ENCODE measurements around the gene CFAP54.

The CFAP54 gene

GRCh38 chr12:96803969-96804368 lies 314.6 kb downstream of the CFAP54 start:
- DNase-seq (ENCODE audit: low read depth, low spot score), result no peak
- H3K4me3 ChIP-seq (ENCODE audit: low read length), result no peak overlapping the region

GRCh38 chr12:96806272-96806671 lies 316.9 kb downstream of the CFAP54 start:
- DNase-seq (ENCODE audit: low read depth, low spot score), result no peak
- H3K4me3 ChIP-seq (ENCODE audit: low read length), result no peak overlapping the region

DNA sequence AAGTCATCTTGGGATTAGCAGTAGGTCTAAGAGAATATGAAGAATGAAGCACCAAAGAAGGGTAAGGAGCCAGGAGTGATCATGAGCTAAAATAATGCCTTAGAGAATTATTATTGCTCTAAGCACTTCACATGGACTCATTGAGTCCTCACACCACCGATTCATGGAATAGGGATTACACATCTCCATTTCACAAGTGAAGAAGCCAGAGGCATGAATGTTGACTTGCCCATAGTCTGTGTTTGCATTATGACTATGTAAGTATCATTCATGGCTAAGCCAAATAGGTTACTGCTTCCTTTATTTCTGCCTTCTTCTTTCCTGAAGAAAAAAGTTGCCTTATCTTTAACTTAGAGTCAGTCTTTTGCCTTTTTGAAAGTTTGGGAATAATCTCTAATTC lies 318.4 kb downstream of the CFAP54 start:
- DNase-seq (ENCODE audit: low read depth, low spot score), result no peak
- H3K4me3 ChIP-seq (ENCODE audit: low read length), result no peak overlapping the region

DNA sequence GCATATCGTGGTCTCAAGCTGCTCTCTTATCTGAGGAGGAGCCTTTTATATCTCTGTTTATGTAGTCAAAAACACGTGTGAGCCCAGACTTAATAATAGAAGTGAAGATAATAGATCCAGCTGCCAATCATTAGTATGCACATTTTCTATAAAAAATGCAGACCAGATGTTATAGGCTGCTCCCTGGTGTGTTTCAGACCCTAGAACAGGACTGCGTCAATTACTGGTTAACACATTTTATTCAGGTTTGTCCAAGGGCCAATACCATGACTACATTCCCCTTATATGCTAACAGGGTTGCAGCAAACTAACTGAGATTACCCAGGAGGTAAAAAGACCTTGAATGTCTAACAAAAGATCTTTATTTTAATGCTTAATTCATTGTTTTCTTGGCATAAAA lies 319.2 kb downstream of the CFAP54 start:
- DNase-seq (ENCODE audit: low read depth, low spot score), result no peak
- no peak overlapping the region for H3K4me3 ChIP-seq (ENCODE audit: low read length)

DNA sequence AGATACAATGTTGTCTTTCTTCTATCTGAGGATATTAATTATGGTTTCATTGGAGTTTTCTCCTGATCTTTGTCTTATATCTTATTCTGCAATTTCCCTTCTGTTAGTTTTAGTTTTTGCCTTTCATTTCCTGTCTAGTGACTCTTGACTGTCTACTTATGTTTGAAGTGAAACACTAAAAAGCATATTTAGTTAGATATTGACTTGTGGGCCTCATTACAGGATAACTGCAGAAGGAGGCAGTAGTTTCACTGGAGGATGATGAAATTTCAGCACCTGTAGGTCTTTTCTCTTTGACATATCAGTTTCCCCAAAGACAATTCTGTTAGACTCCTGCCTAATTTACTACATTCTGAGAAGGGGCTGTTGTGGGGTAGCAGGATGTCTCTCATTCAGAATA lies 320.1 kb downstream of the CFAP54 start:
- H3K4me3 ChIP-seq (ENCODE audit: low read length), result no peak overlapping the region
- DNase-seq (ENCODE audit: low read depth, low spot score), result peak; percentile 15

GRCh38 chr12:96810057-96810456 lies 320.7 kb downstream of the CFAP54 start:
- H3K4me3 ChIP-seq (ENCODE audit: low read length), result no peak overlapping the region
- no peak for DNase-seq (ENCODE audit: low read depth, low spot score)

- H3K4me3 ChIP-seq (ENCODE audit: low read length), result no peak overlapping the region
- DNase-seq (ENCODE audit: low read depth, low spot score), result no peak
Measured at GRCh38 chr12:96810477-96810876, 321.1 kb downstream of the CFAP54 start.

- DNase-seq (ENCODE audit: low read depth, low spot score), result no peak
Measured at GRCh38 chr12:96811083-96811482, 321.7 kb downstream of the CFAP54 start.

GRCh38 chr12:96812153-96812552 lies 322.8 kb downstream of the CFAP54 start:
- DNase-seq (ENCODE audit: low read depth, low spot score), result no peak

More at GRCh38 chr12:96811083-96811482, 321.7 kb downstream of the CFAP54 start:
- no peak overlapping the region for H3K4me3 ChIP-seq (ENCODE audit: low read length)

DNA sequence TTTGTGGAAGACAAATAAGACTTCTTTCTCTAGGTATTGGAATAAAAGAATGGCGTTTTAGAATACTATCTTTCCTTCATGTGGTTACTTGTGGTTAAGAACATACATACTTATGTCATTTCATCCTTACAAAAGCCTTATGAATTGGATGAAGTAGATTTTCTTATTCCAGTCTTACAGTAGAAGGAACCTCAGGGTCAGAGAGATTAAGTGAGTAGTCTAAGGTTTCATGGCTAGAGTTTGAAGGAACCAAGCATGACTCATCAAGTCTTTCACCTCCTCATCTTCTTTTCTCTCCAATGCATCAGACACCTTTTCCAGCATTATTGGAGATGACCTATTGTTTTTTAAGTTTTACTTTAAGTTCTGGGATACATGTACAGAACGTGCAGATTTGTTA lies 324.8 kb downstream of the CFAP54 start:
- DNase-seq (ENCODE audit: low read depth, low spot score), result no peak
- H3K4me3 ChIP-seq (ENCODE audit: low read length), result no peak overlapping the region

More at GRCh38 chr12:96812153-96812552, 322.8 kb downstream of the CFAP54 start:
- no peak overlapping the region for H3K4me3 ChIP-seq (ENCODE audit: low read length)

DNA sequence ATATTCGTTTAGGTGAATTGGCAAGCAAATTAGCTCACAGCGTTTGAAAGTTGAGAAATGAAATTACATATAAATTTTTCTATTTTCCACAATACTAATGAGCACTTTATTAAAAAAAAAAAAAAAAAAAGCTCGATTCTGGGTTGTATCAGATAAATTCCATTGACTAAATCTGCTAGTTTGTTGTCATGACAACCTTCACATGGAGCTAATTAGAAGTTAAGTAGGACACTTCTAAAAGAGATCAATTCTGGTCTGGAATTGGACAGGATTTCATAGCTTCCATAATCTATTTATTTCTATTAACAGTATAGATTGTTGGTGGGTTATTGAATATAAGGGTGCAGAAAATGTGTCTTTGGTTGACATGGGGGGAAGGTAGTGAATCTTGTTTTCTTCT lies 332.2 kb downstream of the CFAP54 start:
- no peak for DNase-seq (ENCODE audit: low read depth, low spot score)
- H3K4me3 ChIP-seq (ENCODE audit: low read length), result no peak overlapping the region

- DNase-seq (ENCODE audit: low read depth, low spot score), result no peak
- no peak overlapping the region for H3K4me3 ChIP-seq (ENCODE audit: low read length)
Measured at GRCh38 chr12:96822641-96823040, 333.3 kb downstream of the CFAP54 start.

- peak; percentile 81 for DNase-seq (ENCODE audit: low read depth, low spot score)
- H3K4me3 ChIP-seq (ENCODE audit: low read length), result no peak overlapping the region
Measured at GRCh38 chr12:96824074-96824837, 334.9 kb downstream of the CFAP54 start.

DNA sequence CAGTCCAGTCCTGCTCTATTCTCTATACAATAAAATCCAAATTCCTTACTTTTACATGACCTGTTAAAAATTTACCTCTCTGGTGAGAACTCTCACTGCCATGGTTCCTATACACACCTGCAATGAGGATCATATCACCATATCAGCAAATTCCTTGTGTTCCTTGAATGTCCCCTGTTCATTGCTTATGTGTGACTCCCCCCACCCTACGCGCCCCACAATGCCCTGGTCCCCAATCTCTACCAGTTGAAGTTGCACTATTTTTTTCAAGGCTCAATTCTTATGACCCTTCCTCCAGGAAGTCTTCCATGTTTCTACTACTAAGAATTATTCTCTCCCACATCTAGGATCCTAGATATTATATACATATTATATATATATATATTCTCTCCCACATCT lies 335.5 kb downstream of the CFAP54 start:
- DNase-seq (ENCODE audit: low read depth, low spot score), result no peak
- H3K4me3 ChIP-seq (ENCODE audit: low read length), result no peak overlapping the region

DNA sequence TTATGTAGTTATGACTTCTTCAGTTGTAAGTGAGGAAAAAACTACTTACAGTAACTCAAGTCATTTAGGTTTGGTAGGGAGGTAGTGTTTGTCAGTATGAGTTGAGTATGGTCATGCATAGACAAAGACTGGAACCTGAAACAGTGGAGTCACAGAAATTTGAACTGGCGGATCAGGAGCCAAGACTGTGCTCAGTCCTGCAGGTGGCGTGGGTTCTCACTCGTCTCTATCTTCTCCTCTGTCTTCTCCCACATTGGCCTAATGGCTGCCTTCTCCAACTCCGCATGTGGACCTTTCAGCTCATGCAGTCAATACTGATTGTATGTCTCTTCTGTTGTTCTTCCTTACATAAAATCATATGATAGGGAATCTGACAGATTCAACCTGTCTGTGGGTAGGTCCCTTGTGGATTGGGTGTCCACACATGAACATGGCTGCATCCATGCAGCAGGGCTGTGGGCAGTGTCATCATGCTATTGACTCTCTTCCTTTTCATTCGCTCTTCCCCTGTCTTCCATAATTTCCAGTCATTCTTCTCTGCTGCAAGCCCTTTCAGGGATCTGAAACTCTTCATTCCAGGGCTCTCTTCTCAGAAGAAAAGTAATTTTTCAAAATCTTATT lies 338.9 kb downstream of the CFAP54 start:
- no peak overlapping the region for H3K4me3 ChIP-seq (ENCODE audit: low read length)
- DNase-seq (ENCODE audit: low read depth, low spot score), result peak; percentile 21

DNA sequence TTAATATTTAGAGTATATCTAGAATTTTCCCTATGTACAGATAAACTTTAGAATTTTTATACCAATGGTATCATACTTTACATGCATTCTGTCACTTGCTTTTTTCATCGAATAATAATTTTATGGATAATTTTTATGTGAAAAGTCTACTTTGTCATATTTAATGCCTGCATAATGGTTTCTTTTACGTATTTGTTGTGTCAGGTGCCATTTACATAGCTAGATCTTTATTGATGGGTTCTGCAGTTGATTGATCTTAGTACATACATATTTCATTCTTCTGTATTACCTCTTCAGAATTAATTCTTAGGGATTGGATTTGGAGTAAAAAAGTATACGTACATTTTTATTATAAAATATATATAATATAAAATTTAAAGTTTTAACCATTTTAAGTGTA lies 340.0 kb downstream of the CFAP54 start:
- no peak overlapping the region for H3K4me3 ChIP-seq (ENCODE audit: low read length)
- DNase-seq (ENCODE audit: low read depth, low spot score), result no peak

GRCh38 chr12:96831346-96831745 lies 342.0 kb downstream of the CFAP54 start:
- no peak overlapping the region for H3K4me3 ChIP-seq (ENCODE audit: low read length)
- no peak for DNase-seq (ENCODE audit: low read depth, low spot score)

DNA sequence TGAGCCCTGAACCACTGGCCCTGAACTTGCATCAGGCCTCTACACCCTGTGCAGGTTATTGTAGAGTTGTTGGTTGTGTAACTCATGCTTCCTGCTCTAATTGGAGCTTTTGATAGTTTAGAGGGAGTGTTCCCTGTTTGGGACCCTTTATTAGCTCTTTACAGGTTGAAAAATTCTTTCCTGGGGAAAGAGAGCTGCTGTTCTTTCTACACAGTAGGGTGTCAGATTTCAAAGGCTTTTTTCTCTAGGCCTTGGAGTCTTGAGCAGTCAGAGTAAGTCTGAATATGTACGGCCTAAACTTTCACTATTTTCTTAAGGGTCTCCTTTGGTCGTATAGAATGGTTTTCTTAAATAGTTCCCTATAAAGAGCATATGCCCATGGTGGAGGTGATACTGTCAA lies 356.9 kb downstream of the CFAP54 start:
- H3K4me3 ChIP-seq (ENCODE audit: low read length), result no peak overlapping the region
- no peak for DNase-seq (ENCODE audit: low read depth, low spot score)

- DNase-seq (ENCODE audit: low read depth, low spot score), result no peak
- H3K4me3 ChIP-seq (ENCODE audit: low read length), result no peak overlapping the region
Measured at GRCh38 chr12:96850676-96851075, 361.3 kb downstream of the CFAP54 start.

DNA sequence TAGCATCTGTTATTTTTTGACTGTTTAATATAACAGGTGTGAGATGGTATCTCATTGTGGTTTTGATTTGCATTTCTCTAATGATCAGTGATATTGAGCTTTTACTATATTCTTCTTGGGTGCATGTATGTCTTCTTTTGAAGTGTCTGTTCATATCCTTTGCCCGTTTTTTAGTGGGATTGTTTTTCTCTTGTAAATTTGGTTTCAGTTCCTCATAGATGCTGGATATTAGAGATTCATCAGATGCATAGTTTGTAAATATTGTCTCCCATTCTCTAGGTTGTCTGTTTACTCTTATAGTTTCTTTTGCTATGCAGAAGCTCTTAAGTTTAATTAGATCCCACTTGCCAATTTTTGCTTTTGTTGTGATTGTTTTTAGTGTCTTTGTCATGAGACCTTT lies 368.8 kb downstream of the CFAP54 start:
- H3K4me3 ChIP-seq (ENCODE audit: low read length), result no peak overlapping the region
- peak; percentile 54 for DNase-seq (ENCODE audit: low read depth, low spot score)

DNA sequence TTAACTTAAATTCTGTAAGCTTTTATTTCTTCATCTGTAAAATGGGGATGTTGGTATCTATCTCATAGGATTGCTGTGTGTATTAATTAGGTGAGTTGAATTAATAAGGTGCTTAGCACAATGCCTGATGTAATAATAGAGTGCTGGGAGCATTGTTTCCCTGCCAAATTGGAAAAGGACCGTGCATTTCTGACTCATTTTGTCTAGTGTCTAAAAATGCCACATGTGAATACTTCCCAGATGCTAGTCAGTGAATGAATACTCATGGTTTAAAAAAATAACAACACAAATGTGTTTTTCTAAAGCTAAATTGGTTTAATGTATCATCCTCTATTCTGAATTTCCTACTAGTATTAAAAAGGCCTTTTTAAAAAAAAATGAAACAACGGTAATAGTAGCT lies 372.3 kb downstream of the CFAP54 start:
- no peak overlapping the region for H3K4me3 ChIP-seq (ENCODE audit: low read length)
- DNase-seq (ENCODE audit: low read depth, low spot score), result no peak
